IgD-negative memory B cell (primary cell): Measurements from ENCODE around the gene PREP. TPM values are rescaled to one million over a fixed set of nuclear protein-coding genes. Genes with fewer than 3 reads are reported as not detected.

Source experiments
- H3K27ac Mint-ChIP-seq, 3 donors: one replicate each; pipeline ENCODE4 v1.8.0; 2020 to 2022; ENCODE audit warnings: mild to moderate bottlenecking in 3 of 3, mixed read lengths in 3 of 3, moderate library complexity in 1 of 3
- H3K27me3 Mint-ChIP-seq: one replicate; pipeline ENCODE4 v1.8.0; 2021; ENCODE audit warnings: mixed read lengths
- H3K36me3 Mint-ChIP-seq: one replicate; pipeline ENCODE4 v1.8.0; 2020; ENCODE audit warnings: mild to moderate bottlenecking, mixed read lengths
- H3K4me1 Mint-ChIP-seq, 3 donors: one replicate each; pipeline ENCODE4 v1.8.0; 2020 to 2022; ENCODE audit warnings: mixed read lengths in 3 of 3, mild to moderate bottlenecking in 1 of 3
- H3K4me3 Mint-ChIP-seq, 4 donors: one replicate each; pipeline ENCODE4 v1.8.0; 2020 to 2022; ENCODE audit warnings: mild to moderate bottlenecking in 4 of 4, mixed read lengths in 4 of 4, moderate library complexity in 3 of 4
- H3K9me3 Mint-ChIP-seq, 3 donors: one replicate each; pipeline ENCODE4 v1.8.0; 2020 to 2021; ENCODE audit warnings: mixed read lengths in 3 of 3, mild to moderate bottlenecking in 1 of 3
- polyA plus RNA-seq: library from polyadenylated mRNA; unstranded; fragments of 300-500 nt; fragmentation: Illumina TruSeq; gene quantifications from one replicate; pipeline ENCODE4 v1.2.3, GENCODE V29; 2021

PREP gene
- polyA plus RNA-seq, 1 donor from 2014 or later, result 19.9 TPM

GRCh38 chr6:105292689-105293339 lies 110.1 kb downstream of the PREP start:
- H3K36me3 Mint-ChIP-seq, result peaks cover 23% of the 10 kb centered on the region
- peaks cover 0 to 1% (median 0%) of the 10 kb centered on the region in 3 donors for H3K4me1 Mint-ChIP-seq
- no peak overlapping the region for H3K4me3 Mint-ChIP-seq
- peak overlapping the region in 1 of 3 donors; percentile 32 for H3K27ac Mint-ChIP-seq
- H3K9me3 Mint-ChIP-seq, result peaks cover 0 to 7% (median 0%) of the 10 kb centered on the region in 3 donors
- H3K27me3 Mint-ChIP-seq, result no peaks in the 10 kb centered on the region

- Mint-ChIP-seq H3K9me3 (peaks cover 0 to 7% (median 0%) of the 10 kb centered on the region in 3 donors), H3K4me1 (peaks cover 0 to 1% (median 0%) of the 10 kb centered on the region in 3 donors), H3K27me3 (no peaks in the 10 kb centered on the region), H3K4me3 (no peak overlapping the region), H3K27ac (no peak overlapping the region), H3K36me3 (peaks cover 19% of the 10 kb centered on the region)
Observed at GRCh38 chr6:105291525-105291924, 111.4 kb downstream of the PREP start.

- Mint-ChIP-seq H3K4me1 (peaks cover 0 to 2% (median 0%) of the 10 kb centered on the region in 3 donors), H3K36me3 (peaks cover 28% of the 10 kb centered on the region), H3K27me3 (no peaks in the 10 kb centered on the region), H3K27ac (no peak overlapping the region), H3K4me3 (no peak overlapping the region), H3K9me3 (peaks cover 0 to 3% (median 0%) of the 10 kb centered on the region in 3 donors)
Observed at GRCh38 chr6:105282631-105283585, 120.0 kb downstream of the PREP start.

- H3K4me1 Mint-ChIP-seq, result peaks cover 0 to 2% (median 0%) of the 10 kb centered on the region in 3 donors
- peaks cover 0 to 6% (median 3%) of the 10 kb centered on the region in 3 donors for H3K9me3 Mint-ChIP-seq
- no peak overlapping the region for H3K4me3 Mint-ChIP-seq
- no peaks in the 10 kb centered on the region for H3K27me3 Mint-ChIP-seq
- H3K36me3 Mint-ChIP-seq, result peaks cover 35% of the 10 kb centered on the region
- no peak overlapping the region for H3K27ac Mint-ChIP-seq
Observed at GRCh38 chr6:105280033-105280432, 122.8 kb downstream of the PREP start.

GRCh38 chr6:105279463-105279862 lies 123.4 kb downstream of the PREP start:
- H3K36me3 Mint-ChIP-seq, result peaks cover 29% of the 10 kb centered on the region

GRCh38 chr6:105278813-105279212 lies 124.1 kb downstream of the PREP start:
- peaks cover 0 to 2% (median 0%) of the 10 kb centered on the region in 3 donors for H3K4me1 Mint-ChIP-seq
- peaks cover 28% of the 10 kb centered on the region for H3K36me3 Mint-ChIP-seq
- no peak overlapping the region for H3K4me3 Mint-ChIP-seq
- H3K9me3 Mint-ChIP-seq, result peaks cover 0 to 6% (median 3%) of the 10 kb centered on the region in 3 donors
- no peak overlapping the region for H3K27ac Mint-ChIP-seq
- no peaks in the 10 kb centered on the region for H3K27me3 Mint-ChIP-seq

More at GRCh38 chr6:105279463-105279862, 123.4 kb downstream of the PREP start:
- Mint-ChIP-seq H3K4me3 (no peak overlapping the region), H3K4me1 (peaks cover 0 to 2% (median 0%) of the 10 kb centered on the region in 3 donors), H3K27me3 (no peaks in the 10 kb centered on the region), H3K27ac (no peak overlapping the region), H3K9me3 (peaks cover 0 to 6% (median 3%) of the 10 kb centered on the region in 3 donors)

- Mint-ChIP-seq H3K9me3 (peaks cover 0 to 6% (median 3%) of the 10 kb centered on the region in 3 donors), H3K27ac (no peak overlapping the region), H3K4me1 (peaks cover 0 to 2% (median 0%) of the 10 kb centered on the region in 3 donors), H3K36me3 (peaks cover 27% of the 10 kb centered on the region), H3K27me3 (no peaks in the 10 kb centered on the region), H3K4me3 (no peak overlapping the region)
Observed at GRCh38 chr6:105278035-105278434, 124.8 kb downstream of the PREP start.

- no peak overlapping the region for H3K4me3 Mint-ChIP-seq
- peak overlapping the region in 1 of 3 donors; percentile 3 for H3K27ac Mint-ChIP-seq
- H3K27me3 Mint-ChIP-seq, result no peaks in the 10 kb centered on the region
- H3K36me3 Mint-ChIP-seq, result peaks cover 22% of the 10 kb centered on the region
- peaks cover 0 to 3% (median 3%) of the 10 kb centered on the region in 3 donors for H3K9me3 Mint-ChIP-seq
- H3K4me1 Mint-ChIP-seq, result peaks cover 0 to 2% (median 0%) of the 10 kb centered on the region in 3 donors
Observed at GRCh38 chr6:105276374-105276773, 126.5 kb downstream of the PREP start.

- no peaks in the 10 kb centered on the region for H3K27me3 Mint-ChIP-seq
- H3K4me1 Mint-ChIP-seq, result peaks cover 0 to 2% (median 0%) of the 10 kb centered on the region in 3 donors
- no peak overlapping the region for H3K4me3 Mint-ChIP-seq
- peaks cover 0 to 3% (median 3%) of the 10 kb centered on the region in 3 donors for H3K9me3 Mint-ChIP-seq
- H3K27ac Mint-ChIP-seq, result no peak overlapping the region
- peaks cover 23% of the 10 kb centered on the region for H3K36me3 Mint-ChIP-seq
Observed at GRCh38 chr6:105275542-105275941, 127.3 kb downstream of the PREP start.

GRCh38 chr6:105274678-105275077 lies 128.2 kb downstream of the PREP start:
- peaks cover 23% of the 10 kb centered on the region for H3K36me3 Mint-ChIP-seq

GRCh38 chr6:105273589-105273988 lies 129.3 kb downstream of the PREP start:
- H3K4me3 Mint-ChIP-seq, result no peak overlapping the region

More at GRCh38 chr6:105274678-105275077, 128.2 kb downstream of the PREP start:
- H3K4me3 Mint-ChIP-seq, result no peak overlapping the region
- H3K4me1 Mint-ChIP-seq, result peaks cover 0 to 2% (median 0%) of the 10 kb centered on the region in 3 donors
- no peaks in the 10 kb centered on the region for H3K27me3 Mint-ChIP-seq
- H3K27ac Mint-ChIP-seq, result no peak overlapping the region
- peaks cover 0 to 3% (median 3%) of the 10 kb centered on the region in 3 donors for H3K9me3 Mint-ChIP-seq

GRCh38 chr6:105272786-105273185 lies 130.1 kb downstream of the PREP start:
- H3K27ac Mint-ChIP-seq, result no peak overlapping the region
- no peak overlapping the region for H3K4me3 Mint-ChIP-seq
- H3K9me3 Mint-ChIP-seq, result peaks cover 0 to 3% (median 3%) of the 10 kb centered on the region in 3 donors
- H3K4me1 Mint-ChIP-seq, result no peaks in the 10 kb centered on the region
- peaks cover 18% of the 10 kb centered on the region for H3K36me3 Mint-ChIP-seq
- no peaks in the 10 kb centered on the region for H3K27me3 Mint-ChIP-seq

More at GRCh38 chr6:105273589-105273988, 129.3 kb downstream of the PREP start:
- Mint-ChIP-seq H3K27me3 (no peaks in the 10 kb centered on the region), H3K4me1 (peaks cover 0 to 2% (median 0%) of the 10 kb centered on the region in 3 donors), H3K36me3 (peaks cover 23% of the 10 kb centered on the region), H3K9me3 (peaks cover 0 to 3% (median 3%) of the 10 kb centered on the region in 3 donors), H3K27ac (no peak overlapping the region)

GRCh38 chr6:105270511-105270910 lies 132.4 kb downstream of the PREP start:
- no peak overlapping the region for H3K4me3 Mint-ChIP-seq
- no peak overlapping the region for H3K27ac Mint-ChIP-seq
- H3K27me3 Mint-ChIP-seq, result no peaks in the 10 kb centered on the region
- H3K4me1 Mint-ChIP-seq, result no peaks in the 10 kb centered on the region
- H3K36me3 Mint-ChIP-seq, result peaks cover 5% of the 10 kb centered on the region
- peaks cover under 1 to 4% (median 2%) of the 10 kb centered on the region in 3 donors for H3K9me3 Mint-ChIP-seq

- H3K36me3 Mint-ChIP-seq, result peaks cover 4% of the 10 kb centered on the region
- H3K4me1 Mint-ChIP-seq, result no peaks in the 10 kb centered on the region
- H3K27ac Mint-ChIP-seq, result no peak overlapping the region
- no peak overlapping the region for H3K4me3 Mint-ChIP-seq
- H3K27me3 Mint-ChIP-seq, result no peaks in the 10 kb centered on the region
- peaks cover 0 to 4% (median 2%) of the 10 kb centered on the region in 3 donors for H3K9me3 Mint-ChIP-seq
Observed at GRCh38 chr6:105269390-105269789, 133.5 kb downstream of the PREP start.
